B cell (primary cell): Measurements from ENCODE around the gene IRF9.

Experiments used
- EZH2 ChIP-seq: IDR thresholded peaks from 2 replicates; pipeline ENCODE4 v1.6.1; 2012; ENCODE audit warnings: borderline replicate concordance, low read depth, mild to moderate bottlenecking, moderate library complexity, low read length; ENCODE audit not compliant: insufficient read depth, poor library complexity, severe bottlenecking
- TF ChIP-seq, protein P1 (sequence below): fragments of 200-600 bp; IDR thresholded peaks from one replicate; pipeline ENCODE4 v1.8.0; 2022; ENCODE audit warnings: antibody characterized with exemption, mild to moderate bottlenecking

GRCh38 chr14:24132976-24133375 is 28.1 kb upstream of the IRF9 start:
- TF ChIP-seq, protein P1, sequence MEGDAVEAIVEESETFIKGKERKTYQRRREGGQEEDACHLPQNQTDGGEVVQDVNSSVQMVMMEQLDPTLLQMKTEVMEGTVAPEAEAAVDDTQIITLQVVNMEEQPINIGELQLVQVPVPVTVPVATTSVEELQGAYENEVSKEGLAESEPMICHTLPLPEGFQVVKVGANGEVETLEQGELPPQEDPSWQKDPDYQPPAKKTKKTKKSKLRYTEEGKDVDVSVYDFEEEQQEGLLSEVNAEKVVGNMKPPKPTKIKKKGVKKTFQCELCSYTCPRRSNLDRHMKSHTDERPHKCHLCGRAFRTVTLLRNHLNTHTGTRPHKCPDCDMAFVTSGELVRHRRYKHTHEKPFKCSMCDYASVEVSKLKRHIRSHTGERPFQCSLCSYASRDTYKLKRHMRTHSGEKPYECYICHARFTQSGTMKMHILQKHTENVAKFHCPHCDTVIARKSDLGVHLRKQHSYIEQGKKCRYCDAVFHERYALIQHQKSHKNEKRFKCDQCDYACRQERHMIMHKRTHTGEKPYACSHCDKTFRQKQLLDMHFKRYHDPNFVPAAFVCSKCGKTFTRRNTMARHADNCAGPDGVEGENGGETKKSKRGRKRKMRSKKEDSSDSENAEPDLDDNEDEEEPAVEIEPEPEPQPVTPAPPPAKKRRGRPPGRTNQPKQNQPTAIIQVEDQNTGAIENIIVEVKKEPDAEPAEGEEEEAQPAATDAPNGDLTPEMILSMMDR = no peak
- no peak for TF ChIP-seq EZH2
